ENCODE results near the gene CTAGE1.
A peak's percentile ranks its signal among the peaks of the same experiment; 100 is the strongest.
"Not testable (repeated sequence)": the region's sequence is repeated elsewhere in the genome, so short reads cannot be mapped to it uniquely, and the experiment has no call there.

CTAGE1 gene

DNA sequence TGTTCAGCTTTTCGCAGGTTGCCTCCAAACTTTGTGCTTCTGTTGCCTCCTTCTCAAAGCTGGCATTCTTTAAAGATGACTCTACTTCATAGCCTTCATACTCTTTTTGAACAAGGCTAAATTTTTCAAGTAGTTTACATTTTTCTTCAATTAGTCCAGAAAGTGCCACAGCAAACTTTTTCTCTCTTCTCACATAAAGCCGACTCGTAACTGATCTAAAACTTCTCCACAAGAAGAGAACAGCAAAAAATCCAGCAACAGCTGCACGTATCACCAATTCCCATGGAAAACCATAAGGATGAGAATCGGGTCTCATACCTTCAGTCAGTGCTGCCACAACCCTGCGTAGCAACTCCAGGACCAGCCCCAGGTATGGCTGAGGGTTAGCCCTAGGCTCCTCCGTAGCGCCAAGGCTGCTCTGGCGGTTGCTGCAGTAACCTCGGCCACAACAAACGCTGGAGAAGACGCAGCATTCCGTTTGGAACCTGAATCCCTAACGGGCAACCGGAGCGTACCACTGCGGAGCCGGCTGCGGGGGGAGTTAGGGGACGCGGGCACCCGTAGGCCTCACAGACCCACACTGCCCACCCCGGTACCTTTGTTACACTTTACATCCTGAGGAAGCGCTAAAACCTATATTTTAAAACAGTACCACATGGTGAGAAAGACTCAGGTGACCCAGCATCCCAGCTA is at the start of gene CTAGE1:
CTAGE1 (minus strand) TSS at position 420 of the 693 bp plus-strand sequence; CDS start at position 316, 104 bp downstream.
- peak; percentile 20 for DNase-seq (ENCODE audit: low spot score)

DNA sequence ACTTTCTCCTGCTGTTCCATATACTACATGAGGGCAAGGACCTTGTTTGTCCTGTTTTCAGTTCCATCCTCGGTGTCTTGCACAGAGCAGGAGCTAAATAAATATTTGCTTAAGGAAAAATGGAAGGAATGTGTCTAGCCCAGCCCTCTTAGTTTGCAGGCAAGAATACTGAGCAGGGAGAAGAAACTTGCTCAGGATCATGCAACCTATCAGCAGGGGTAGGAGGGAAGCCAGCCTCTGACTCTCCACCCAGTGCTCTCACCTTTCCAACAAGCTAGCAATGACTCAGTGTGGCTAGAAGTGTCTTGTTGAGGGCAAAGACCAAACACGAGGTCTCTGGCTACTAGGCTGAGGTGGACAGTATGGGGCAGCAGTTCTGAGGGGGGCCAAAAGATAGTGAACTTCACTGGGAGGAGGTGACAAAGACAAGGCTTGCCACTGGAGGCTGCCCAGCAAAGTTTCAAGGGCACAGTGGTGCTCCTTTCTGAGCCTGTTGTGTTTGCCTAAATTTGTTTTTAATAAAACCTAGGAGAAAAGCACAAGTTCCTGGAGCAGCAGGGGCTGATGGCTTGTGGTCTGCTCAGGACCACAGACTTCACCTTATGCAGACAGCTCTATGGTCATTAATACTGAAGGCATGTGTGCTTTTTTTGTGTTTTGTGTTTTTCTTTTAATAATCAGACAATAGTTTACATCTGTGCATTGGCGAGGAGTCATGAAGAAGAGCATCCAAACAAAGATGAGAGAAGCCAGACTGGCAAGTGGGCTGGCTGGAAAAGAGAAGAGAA is 49.1 kb upstream of the CTAGE1 start:
- peak; percentile 73 for DNase-seq (ENCODE audit: low spot score)

DNA sequence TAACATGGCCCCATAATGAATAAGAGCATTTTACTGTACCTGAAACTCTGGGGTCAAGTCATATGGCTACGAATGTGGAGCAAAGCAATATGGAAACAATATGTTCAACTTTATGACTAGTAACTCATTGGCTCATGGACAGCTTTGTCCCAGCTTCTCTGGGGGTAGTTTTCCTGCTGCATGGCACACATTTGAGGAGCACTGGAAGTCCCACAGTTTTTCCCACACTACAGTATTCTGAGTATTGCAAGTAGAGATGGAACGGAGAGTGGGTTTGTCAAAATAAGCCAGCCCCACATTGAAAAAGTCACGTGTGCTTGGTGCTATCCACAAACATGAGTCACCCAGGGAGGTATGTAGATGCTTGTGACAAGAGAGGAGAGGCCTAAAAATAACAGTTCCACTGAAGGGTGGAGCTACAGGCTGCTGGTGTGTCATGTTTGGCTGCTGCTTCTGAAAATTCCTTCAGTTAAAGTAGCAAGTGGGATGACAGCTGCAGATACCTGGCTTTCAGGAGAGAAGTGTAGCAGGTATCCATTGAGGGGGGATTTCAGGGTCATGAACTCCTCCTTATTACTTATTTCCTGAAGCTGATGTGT is 48.2 kb upstream of the CTAGE1 start:
- DNase-seq (ENCODE audit: low spot score): peak; percentile 88

- no peak for DNase-seq (ENCODE audit: low spot score)
These were observed 45.4 kb upstream of the CTAGE1 start for GRCh38 chr18:22463076-22463475.

- no peak for DNase-seq (ENCODE audit: low spot score)
These were observed 41.8 kb upstream of the CTAGE1 start for GRCh38 chr18:22459491-22459890.

GRCh38 chr18:22457524-22457923 is 39.8 kb upstream of the CTAGE1 start:
- no peak for DNase-seq (ENCODE audit: low spot score)

DNA sequence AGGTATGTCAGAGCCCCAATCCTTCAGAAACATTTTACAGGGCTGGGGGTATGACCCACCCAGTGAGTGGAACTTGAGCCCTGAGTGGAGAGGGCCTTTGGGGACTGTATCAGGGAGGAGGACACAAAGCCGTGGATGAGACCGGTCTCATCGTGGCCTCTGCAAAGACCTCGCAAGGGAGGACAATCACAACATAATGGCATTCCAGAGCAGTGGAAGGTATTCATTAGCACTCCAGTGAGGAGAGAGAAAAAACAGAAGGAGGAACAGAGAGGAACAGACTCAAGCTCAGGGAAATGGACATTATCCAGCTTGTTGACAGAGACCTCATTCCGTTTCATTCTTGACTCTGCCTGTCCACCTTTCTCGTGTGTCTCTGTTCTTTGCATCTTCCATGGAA is 38.8 kb upstream of the CTAGE1 start:
- DNase-seq (ENCODE audit: low spot score): no peak

DNA sequence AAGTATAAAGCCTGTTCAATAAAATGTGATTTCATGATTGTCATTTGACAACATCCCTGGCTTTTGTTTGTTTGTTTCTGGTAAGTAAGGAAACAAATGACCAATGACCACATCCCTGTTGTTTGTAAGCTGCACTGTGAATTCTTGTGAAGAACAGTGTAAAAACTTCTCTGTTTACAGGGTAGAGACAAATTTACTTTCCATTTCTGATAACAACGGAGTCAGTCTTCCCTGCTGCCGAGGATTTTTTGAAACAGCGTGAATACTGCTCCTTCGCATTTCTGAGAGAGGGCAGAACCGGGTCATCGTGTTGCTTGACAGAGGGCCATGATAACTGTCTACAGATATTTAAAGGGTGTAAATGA is 38.4 kb upstream of the CTAGE1 start:
- no peak for DNase-seq (ENCODE audit: low spot score)

GRCh38 chr18:22455425-22456115 is 37.9 kb upstream of the CTAGE1 start:
- no peak for DNase-seq (ENCODE audit: low spot score)

DNA sequence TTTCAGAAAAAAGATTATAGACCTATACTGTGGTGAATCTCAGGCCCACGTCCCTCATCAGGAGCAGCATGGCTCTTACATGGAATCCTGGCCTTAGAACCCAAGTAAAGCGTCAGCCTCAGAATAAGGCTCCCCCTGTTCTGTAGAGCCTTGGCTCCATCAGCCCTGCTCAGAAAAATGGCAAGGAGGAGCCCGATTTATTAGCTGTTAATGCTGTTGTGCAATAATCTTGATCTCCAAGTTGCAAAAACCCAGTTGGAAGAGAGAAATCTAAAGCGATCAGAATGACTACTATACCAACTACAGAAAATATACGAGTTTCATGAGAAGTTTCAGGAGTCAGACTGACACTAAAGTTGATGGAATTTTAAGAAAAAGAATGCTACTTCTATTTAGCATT is 35.6 kb upstream of the CTAGE1 start:
- no peak for DNase-seq (ENCODE audit: low spot score)

DNA sequence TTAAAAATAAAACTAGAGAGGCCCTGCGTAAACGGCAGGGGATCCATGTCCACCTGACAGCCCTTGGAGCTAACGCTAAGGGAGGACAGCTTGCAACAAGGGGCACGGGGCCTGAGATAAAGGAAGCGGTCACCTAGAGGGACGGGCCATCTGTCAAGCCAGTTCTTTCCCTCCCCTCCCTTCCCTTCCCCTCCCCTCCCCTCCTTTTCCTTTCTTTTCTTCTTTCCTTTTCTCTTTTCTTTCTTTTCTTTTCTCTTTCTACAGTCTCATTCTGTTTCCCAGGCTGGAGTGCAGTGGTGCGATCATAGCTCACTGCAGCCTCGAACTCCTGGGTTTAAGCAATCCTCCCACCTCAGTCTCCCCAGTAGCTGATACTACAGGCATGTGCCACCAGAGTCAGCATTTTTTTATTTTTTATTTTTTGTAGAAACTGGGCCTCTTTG is 34.5 kb upstream of the CTAGE1 start:
- no peak for DNase-seq (ENCODE audit: low spot score)

GRCh38 chr18:22451796-22452195 is 34.1 kb upstream of the CTAGE1 start:
- no peak for DNase-seq (ENCODE audit: low spot score)

DNA sequence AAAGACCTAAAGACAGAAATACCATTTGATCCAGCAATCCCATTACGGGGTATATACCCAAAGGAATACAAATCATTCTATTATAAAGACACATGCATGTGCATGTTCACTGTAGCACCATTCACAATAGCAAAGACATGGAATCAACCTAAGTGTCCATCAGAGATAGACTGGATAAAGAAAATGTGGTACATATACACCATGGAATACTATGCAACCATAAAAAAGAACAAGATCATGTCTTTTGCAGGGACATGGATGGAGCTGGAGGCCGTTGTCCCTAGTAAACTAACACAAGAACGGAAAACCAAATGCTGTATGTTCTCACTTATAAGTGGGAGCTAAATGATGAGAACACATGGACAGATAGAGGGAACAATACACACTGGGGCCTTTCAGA is 33.1 kb upstream of the CTAGE1 start:
- DNase-seq (ENCODE audit: low spot score): not testable (repeated sequence)

GRCh38 chr18:22450318-22450717 is 32.6 kb upstream of the CTAGE1 start:
- DNase-seq (ENCODE audit: low spot score): not testable (repeated sequence)

DNA sequence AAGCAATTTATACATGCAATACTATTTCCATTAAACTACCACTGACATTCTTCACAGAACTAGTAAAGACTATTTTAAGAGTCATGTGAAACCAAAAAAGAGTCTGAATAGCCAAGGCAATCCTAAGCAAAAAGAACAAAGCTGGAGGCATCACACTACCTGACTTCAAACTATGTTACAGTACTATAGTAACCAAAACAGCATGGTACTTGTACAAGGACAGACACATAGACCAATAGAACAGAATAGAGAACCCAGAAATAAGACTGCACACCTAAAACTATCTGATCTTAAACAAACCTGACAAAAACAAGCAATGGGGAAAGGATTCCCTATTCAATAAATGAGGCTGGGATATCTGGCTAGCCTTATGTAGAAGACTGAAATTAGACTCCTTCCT is 32.0 kb upstream of the CTAGE1 start:
- DNase-seq (ENCODE audit: low spot score): not testable (repeated sequence)

DNA sequence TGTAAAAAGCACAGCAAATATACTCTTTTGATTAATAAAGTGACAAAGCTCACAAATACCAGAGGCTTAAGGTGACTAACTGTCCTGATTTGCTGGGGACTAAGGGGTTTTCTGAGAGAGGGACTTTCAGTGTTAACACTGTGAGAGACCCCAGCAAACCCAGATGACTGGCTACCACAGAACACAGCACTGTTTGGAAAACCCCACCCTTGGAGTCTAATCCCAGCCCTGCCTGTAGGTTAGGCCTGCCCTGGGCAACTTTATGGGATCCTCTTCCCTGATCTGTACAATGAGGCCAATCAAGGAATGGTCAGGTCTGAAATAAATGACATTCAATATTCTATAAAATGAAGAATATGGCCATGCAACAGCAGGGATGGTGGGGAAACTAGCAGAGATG is 30.5 kb upstream of the CTAGE1 start:
- no peak for DNase-seq (ENCODE audit: low spot score)

DNA sequence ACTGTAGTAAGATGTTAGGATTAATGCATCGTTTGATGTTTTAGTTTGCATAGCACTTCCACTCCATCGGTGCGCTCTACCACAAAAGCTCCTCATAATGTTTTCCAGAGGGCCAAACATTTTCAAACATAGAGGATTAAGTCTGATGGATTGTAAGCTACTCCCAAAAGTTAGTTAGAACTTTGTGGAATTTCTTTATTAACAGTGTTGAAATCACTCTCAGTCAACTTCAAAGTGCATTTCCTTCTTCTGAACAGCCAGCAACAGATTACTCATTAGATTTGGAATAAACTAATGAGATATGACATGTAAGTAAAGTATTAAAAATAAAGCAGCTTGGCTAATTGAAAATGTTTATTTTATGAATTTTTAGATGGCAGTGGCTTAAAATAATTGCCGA is 30.1 kb upstream of the CTAGE1 start:
- DNase-seq (ENCODE audit: low spot score): no peak

DNA sequence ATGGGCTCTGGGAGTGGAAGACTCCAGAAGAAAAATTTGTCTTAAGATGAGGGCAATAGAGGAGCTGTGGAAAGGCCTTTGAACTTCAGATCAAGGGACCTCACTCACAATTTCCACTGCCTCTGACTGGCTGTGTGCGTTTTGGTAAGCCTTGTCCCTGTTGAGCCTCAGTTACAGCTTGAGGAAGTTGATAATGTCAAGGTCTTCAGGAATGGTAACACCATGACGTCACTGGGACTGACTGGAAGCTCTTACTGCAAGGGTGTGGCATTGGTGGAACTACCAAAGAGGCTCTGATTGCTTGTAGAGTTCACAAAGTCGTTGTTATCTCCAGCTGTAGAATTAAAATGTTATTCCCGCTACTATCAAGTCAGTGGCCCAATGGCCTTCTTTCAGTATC is 29.2 kb upstream of the CTAGE1 start:
- DNase-seq (ENCODE audit: low spot score): no peak

- DNase-seq (ENCODE audit: low spot score): no peak
These were observed 28.6 kb upstream of the CTAGE1 start for GRCh38 chr18:22446325-22446724.

- no peak for DNase-seq (ENCODE audit: low spot score)
These were observed 23.9 kb upstream of the CTAGE1 start for GRCh38 chr18:22441638-22442037.

DNA sequence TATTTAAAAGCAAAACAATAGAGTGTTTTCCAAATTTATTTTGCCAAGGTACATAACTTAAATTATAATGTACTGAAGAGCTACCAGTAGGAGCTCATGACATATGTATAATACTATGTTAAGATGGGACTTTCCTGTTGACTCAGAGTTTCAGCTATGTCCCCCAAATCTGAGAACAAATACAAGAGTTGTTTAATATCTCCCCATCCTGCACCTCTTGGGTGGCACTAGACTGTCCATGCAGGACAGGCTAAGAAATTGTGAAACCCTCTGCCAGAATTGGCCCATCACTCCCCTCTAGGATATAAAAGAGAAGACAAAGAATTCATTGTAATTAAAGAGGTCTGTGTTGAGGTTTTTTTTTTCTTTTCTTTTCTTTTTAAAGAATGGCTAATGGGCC is 21.7 kb upstream of the CTAGE1 start:
- peak; percentile 47 for DNase-seq (ENCODE audit: low spot score)

GRCh38 chr18:22436136-22436535 is 18.4 kb upstream of the CTAGE1 start:
- no peak for DNase-seq (ENCODE audit: low spot score)

Data from GM03348 (cell line).